ENCODE data around the gene BRDT. TPM values are rescaled to one million over a fixed set of nuclear protein-coding genes. Genes with fewer than 3 reads are reported as not detected.

BRDT gene
- total RNA-seq, 1 donor, result not detected

GRCh38 chr1:91979383-91979782 lies 30.2 kb downstream of the BRDT start:
- H3K9me3 ChIP-seq (ENCODE audit: low read depth, low read length), result no peaks in the 10 kb centered on the region
- no peak overlapping the region for H3K4me2 ChIP-seq (ENCODE audit: insufficient read depth, low read length)
- H3K27me3 ChIP-seq (ENCODE audit: insufficient read depth, low read length), result no peaks in the 10 kb centered on the region
- H3K36me3 ChIP-seq (ENCODE audit: insufficient read depth, low read length), result no peaks in the 10 kb centered on the region
- DNase-seq (ENCODE audit: insufficient read length, low spot score, missing footprints), result no peak
- no peak overlapping the region for H2AFZ ChIP-seq (ENCODE audit: low read length)
- TF ChIP-seq CTCF (IDR thresholded peaks at IDR 0.05; ENCODE audit: extremely low read depth, low read depth, low read length), result no peak
- H3K4me1 ChIP-seq (ENCODE audit: insufficient read depth, low read length), result no peaks in the 10 kb centered on the region
- no peaks in the 10 kb centered on the region for H4K20me1 ChIP-seq (ENCODE audit: insufficient read depth, low read length)
- no peak overlapping the region for H3K27ac ChIP-seq (ENCODE audit: low read depth, low read length)
- no peak overlapping the region for H3K4me3 ChIP-seq (ENCODE audit: insufficient read depth, low read length)
- H3K79me2 ChIP-seq (ENCODE audit: insufficient read depth, low read length), result no peaks in the 10 kb centered on the region

DNA sequence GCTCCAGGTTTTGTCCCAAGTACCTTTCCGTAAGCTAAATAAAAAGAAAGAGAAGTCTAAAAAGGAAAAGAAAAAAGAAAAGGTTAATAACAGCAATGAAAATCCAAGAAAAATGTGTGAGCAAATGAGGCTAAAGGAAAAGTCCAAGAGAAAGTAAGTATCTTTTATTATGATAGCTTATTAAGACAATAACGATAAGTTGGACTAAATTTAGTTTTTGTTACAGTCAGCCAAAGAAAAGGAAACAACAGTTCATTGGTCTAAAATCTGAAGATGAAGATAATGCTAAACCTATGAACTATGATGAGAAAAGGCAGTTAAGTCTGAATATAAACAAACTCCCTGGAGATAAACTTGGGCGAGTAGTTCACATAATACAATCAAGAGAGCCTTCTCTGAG lies 31.5 kb downstream of the BRDT start:
- TF ChIP-seq CTCF (IDR thresholded peaks at IDR 0.05; ENCODE audit: extremely low read depth, low read depth, low read length), result no peak
- no peak overlapping the region for H3K4me2 ChIP-seq (ENCODE audit: insufficient read depth, low read length)
- no peaks in the 10 kb centered on the region for H3K79me2 ChIP-seq (ENCODE audit: insufficient read depth, low read length)
- no peaks in the 10 kb centered on the region for H3K4me1 ChIP-seq (ENCODE audit: insufficient read depth, low read length)
- H3K27me3 ChIP-seq (ENCODE audit: insufficient read depth, low read length), result no peaks in the 10 kb centered on the region
- H3K27ac ChIP-seq (ENCODE audit: low read depth, low read length), result no peak overlapping the region
- DNase-seq (ENCODE audit: insufficient read length, low spot score, missing footprints), result no peak
- H3K36me3 ChIP-seq (ENCODE audit: insufficient read depth, low read length), result no peaks in the 10 kb centered on the region
- no peaks in the 10 kb centered on the region for H3K9me3 ChIP-seq (ENCODE audit: low read depth, low read length)
- no peak overlapping the region for H3K4me3 ChIP-seq (ENCODE audit: insufficient read depth, low read length)
- H4K20me1 ChIP-seq (ENCODE audit: insufficient read depth, low read length), result no peaks in the 10 kb centered on the region
- no peak overlapping the region for H2AFZ ChIP-seq (ENCODE audit: low read length)

DNA sequence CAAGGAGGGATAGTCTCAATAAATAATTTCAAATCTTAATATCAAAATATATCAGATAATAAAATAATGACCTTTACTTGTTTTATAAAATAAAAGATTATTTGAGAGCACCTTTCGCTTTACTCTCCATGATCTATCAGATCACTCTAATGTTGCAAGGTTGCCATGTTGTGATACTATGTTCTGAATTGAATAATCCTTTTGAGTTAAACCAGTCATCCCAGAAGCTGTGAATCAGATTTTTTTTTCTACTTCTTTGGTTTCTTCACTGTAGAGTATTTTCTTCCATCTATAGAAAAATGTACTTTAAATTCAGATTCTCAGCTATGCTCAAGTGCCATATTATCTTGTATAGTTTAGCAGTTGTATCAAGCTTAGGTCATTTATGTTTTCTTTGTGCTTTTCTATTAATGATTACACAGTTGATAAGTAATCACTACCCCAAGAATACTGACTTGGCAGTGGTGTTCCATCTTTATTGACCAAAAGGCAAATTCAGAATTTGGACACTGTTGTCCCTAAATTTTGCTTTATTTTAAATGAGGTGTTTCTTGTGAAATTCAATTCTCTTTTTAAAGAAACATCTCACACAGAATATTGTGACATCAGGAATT lies 32.9 kb downstream of the BRDT start:
- H3K9me3 ChIP-seq (ENCODE audit: low read depth, low read length), result no peaks in the 10 kb centered on the region
- DNase-seq (ENCODE audit: insufficient read length, low spot score, missing footprints), result no peak
- H2AFZ ChIP-seq (ENCODE audit: low read length), result no peak overlapping the region
- H3K4me2 ChIP-seq (ENCODE audit: insufficient read depth, low read length), result no peak overlapping the region
- no peaks in the 10 kb centered on the region for H3K79me2 ChIP-seq (ENCODE audit: insufficient read depth, low read length)
- no peaks in the 10 kb centered on the region for H3K36me3 ChIP-seq (ENCODE audit: insufficient read depth, low read length)
- H3K4me1 ChIP-seq (ENCODE audit: insufficient read depth, low read length), result no peaks in the 10 kb centered on the region
- no peak for TF ChIP-seq CTCF (IDR thresholded peaks at IDR 0.05; ENCODE audit: extremely low read depth, low read depth, low read length)
- H4K20me1 ChIP-seq (ENCODE audit: insufficient read depth, low read length), result no peaks in the 10 kb centered on the region
- H3K27me3 ChIP-seq (ENCODE audit: insufficient read depth, low read length), result no peaks in the 10 kb centered on the region
- H3K27ac ChIP-seq (ENCODE audit: low read depth, low read length), result no peak overlapping the region
- H3K4me3 ChIP-seq (ENCODE audit: insufficient read depth, low read length), result no peak overlapping the region

DNA sequence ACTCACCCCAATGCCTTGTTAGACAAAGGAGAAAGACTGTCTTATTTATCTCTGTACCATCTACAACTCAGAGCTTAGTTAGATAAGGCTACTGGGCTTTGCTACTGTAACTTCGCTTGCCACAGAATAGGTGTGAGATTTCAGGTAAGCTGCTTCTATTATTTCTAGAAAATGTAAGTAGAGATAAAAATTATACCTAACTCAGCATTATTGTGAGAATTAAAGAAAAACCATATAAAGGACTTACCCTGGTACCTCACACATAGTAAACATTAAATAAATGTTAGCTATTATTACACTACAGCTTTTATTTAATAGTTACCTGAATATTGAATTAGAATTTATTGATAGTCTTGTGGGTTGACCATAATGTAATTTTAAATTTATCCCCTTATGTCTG lies 44.1 kb downstream of the BRDT start:
- Histone ChIP-seq H3K9me3 (ENCODE audit: low read depth, low read length) (no peaks in the 10 kb centered on the region), H3K4me2 (ENCODE audit: insufficient read depth, low read length) (no peak overlapping the region), H2AFZ (ENCODE audit: low read length) (no peak overlapping the region), H3K4me1 (ENCODE audit: insufficient read depth, low read length) (no peaks in the 10 kb centered on the region), H4K20me1 (ENCODE audit: insufficient read depth, low read length) (no peaks in the 10 kb centered on the region), H3K27ac (ENCODE audit: low read depth, low read length) (no peak overlapping the region), H3K79me2 (ENCODE audit: insufficient read depth, low read length) (no peaks in the 10 kb centered on the region), H3K4me3 (ENCODE audit: insufficient read depth, low read length) (no peak overlapping the region), H3K27me3 (ENCODE audit: insufficient read depth, low read length) (no peaks in the 10 kb centered on the region), H3K36me3 (ENCODE audit: insufficient read depth, low read length) (no peaks in the 10 kb centered on the region)
- DNase-seq (ENCODE audit: insufficient read length, low spot score, missing footprints), result no peak
- TF ChIP-seq CTCF (IDR thresholded peaks at IDR 0.05; ENCODE audit: extremely low read depth, low read depth, low read length), result no peak
